Measurements from ENCODE around the gene TYW1B.
"Not testable (repeated sequence)": the region's sequence is repeated elsewhere in the genome, so short reads cannot be mapped to it uniquely, and the experiment has no call there.

DNA sequence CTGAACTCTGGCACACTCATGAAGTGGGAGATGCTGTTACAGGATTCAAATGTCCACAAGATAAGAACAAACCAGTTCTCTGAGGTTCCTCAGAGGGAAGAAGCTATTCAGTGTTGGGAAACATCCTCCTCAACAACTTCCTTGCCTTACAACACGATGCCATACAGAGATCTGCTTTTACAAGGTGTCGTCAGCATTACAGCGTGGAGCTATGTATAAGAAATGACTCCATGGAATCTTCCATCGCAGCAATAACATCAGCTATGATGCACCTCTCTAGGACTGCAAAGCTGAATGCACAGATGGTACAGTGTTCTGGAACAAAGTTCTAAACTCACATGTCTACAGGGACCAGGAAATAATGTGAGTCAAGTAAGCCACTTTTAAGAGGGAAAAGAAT is 122.3 kb downstream of the TYW1B start:
- TF ChIP-seq, protein P1, sequence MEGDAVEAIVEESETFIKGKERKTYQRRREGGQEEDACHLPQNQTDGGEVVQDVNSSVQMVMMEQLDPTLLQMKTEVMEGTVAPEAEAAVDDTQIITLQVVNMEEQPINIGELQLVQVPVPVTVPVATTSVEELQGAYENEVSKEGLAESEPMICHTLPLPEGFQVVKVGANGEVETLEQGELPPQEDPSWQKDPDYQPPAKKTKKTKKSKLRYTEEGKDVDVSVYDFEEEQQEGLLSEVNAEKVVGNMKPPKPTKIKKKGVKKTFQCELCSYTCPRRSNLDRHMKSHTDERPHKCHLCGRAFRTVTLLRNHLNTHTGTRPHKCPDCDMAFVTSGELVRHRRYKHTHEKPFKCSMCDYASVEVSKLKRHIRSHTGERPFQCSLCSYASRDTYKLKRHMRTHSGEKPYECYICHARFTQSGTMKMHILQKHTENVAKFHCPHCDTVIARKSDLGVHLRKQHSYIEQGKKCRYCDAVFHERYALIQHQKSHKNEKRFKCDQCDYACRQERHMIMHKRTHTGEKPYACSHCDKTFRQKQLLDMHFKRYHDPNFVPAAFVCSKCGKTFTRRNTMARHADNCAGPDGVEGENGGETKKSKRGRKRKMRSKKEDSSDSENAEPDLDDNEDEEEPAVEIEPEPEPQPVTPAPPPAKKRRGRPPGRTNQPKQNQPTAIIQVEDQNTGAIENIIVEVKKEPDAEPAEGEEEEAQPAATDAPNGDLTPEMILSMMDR (conservative IDR thresholded peaks at IDR 0.05), result not testable (repeated sequence)
- not testable (repeated sequence) for TF ChIP-seq ZFX (IDR thresholded peaks at IDR 0.05)
